CD4-positive, alpha-beta memory T cell (primary cell): Measurements from ENCODE around the gene QPRT. TPM values are rescaled to one million over a fixed set of nuclear protein-coding genes. Genes with fewer than 3 reads are reported as not detected.
"Not testable (repeated sequence)": the region's sequence is repeated elsewhere in the genome, so short reads cannot be mapped to it uniquely, and the experiment has no call there.

Source experiments
- CTCF ChIA-PET: fragments of 350-600 bp; sonication (Branson Sonifier 250); formaldehyde crosslinking; loops from one replicate; lab custom pipeline; 2021; ENCODE audit warnings: inconsistent platforms; ENCODE audit not compliant: partially characterized antibody; lab: Charles Lee
- POLR2A ChIA-PET: fragments of 350-600 bp; sonication (Branson Sonifier 250); formaldehyde crosslinking; loops from one replicate; lab custom pipeline; 2021; ENCODE audit not compliant: partially characterized antibody; lab: Charles Lee
- DNase-seq, 5 donors: peaks; one replicate each; pipeline versions ENCODE4 v3.0.0 to v3.0.0-alpha.2; 2020 to 2022; ENCODE audit warnings: mixed read lengths in 1 of 5
- H3K27ac ChIP-seq: one replicate; pipeline ENCODE4 v1.7.0; 2013; ENCODE audit warnings: low read depth, low read length
- H3K27me3 ChIP-seq: 2 replicates; pipeline ENCODE4 v1.7.0; 2013; ENCODE audit warnings: mild to moderate bottlenecking, low read length, moderate library complexity; ENCODE audit not compliant: insufficient read depth
- H3K36me3 ChIP-seq: 2 replicates; pipeline ENCODE4 v1.7.0; 2013; ENCODE audit warnings: mild to moderate bottlenecking, low read length, moderate library complexity; ENCODE audit not compliant: insufficient read depth
- H3K4me1 ChIP-seq: 2 replicates; pipeline ENCODE4 v1.7.0; 2013; ENCODE audit warnings: mild to moderate bottlenecking, low read length, moderate library complexity; ENCODE audit not compliant: insufficient read depth
- H3K4me3 ChIP-seq, 2 donors: one replicate each; pipeline ENCODE4 v1.7.0; 2013; ENCODE audit warnings: low read length in 2 of 2, mild to moderate bottlenecking in 1 of 2
- H3K9me3 ChIP-seq, 2 donors: one replicate each; pipeline ENCODE4 v1.7.0; 2013; ENCODE audit warnings: low read length in 2 of 2, control low read depth in 1 of 2; ENCODE audit not compliant: control insufficient read depth in 1 of 2
- H3K27ac Mint-ChIP-seq, 7 donors: one replicate each; pipeline ENCODE4 v1.8.0; 2020 to 2021; ENCODE audit warnings: mixed read lengths in 7 of 7, mild to moderate bottlenecking in 6 of 7, inconsistent platforms in 3 of 7, moderate library complexity in 3 of 7
- H3K27me3 Mint-ChIP-seq, 2 donors: one replicate each; pipeline ENCODE4 v1.8.0; 2020 to 2021; ENCODE audit warnings: mixed read lengths in 2 of 2
- H3K36me3 Mint-ChIP-seq, 2 donors: one replicate each; pipeline ENCODE4 v1.8.0; 2020 to 2021; ENCODE audit warnings: mixed read lengths in 2 of 2, inconsistent platforms in 1 of 2, mild to moderate bottlenecking in 1 of 2
- H3K4me1 Mint-ChIP-seq, 4 donors: one replicate each; pipeline ENCODE4 v1.8.0; 2020 to 2021; ENCODE audit warnings: mixed read lengths in 4 of 4, mild to moderate bottlenecking in 1 of 4
- H3K4me3 Mint-ChIP-seq, 8 donors: one replicate each; pipeline ENCODE4 v1.8.0; 2020 to 2021; ENCODE audit warnings: mixed read lengths in 8 of 8, mild to moderate bottlenecking in 7 of 8, moderate library complexity in 6 of 8, inconsistent platforms in 3 of 8
- H3K9me3 Mint-ChIP-seq, 8 donors: one replicate each; pipeline ENCODE4 v1.8.0; 2020 to 2021; ENCODE audit warnings: mixed read lengths in 8 of 8, mild to moderate bottlenecking in 5 of 8, inconsistent platforms in 3 of 8, moderate library complexity in 1 of 8
- intact Hi-C: fragments of 100-400 bp; cut with micrococcal nuclease; formaldehyde crosslinking; loops from one replicate; pipeline ENCODE4 v1.15.1; 2023
- polyA plus RNA-seq, 2 donors: library from polyadenylated mRNA; unstranded; fragments of 300-500 nt; fragmentation: Illumina TruSeq; gene quantifications; one replicate each; pipeline ENCODE4 v1.2.3, GENCODE V29; 2021
- total RNA-seq, 2 experiments: library from RNA; stranded (reverse); gene quantifications; one replicate each; pipeline ENCODE4 v1.2.3, GENCODE V29; 2021

Gene QPRT
- total and polyA plus RNA-seq, 4 experiments from 2014 or later, result 0.53 to 1.1 (median 0.84) TPM

- no peak overlapping the region for H3K27ac ChIP-seq
- Mint-ChIP-seq H3K27me3 (no peaks in the 10 kb centered on the region), H3K9me3 (no peaks in the 10 kb centered on the region), H3K4me1 (peaks cover 7 to 14% (median 9%) of the 10 kb centered on the region in 4 donors), H3K4me3 (no peak overlapping the region), H3K27ac (peak overlapping the region in 1 of 7 donors; percentile 37), H3K36me3 (no peaks in the 10 kb centered on the region)
- CTCF ChIA-PET, result interaction anchor here (2.7 to 12.2 kb wide), 3 partner anchors 9 to 66 kb away, joined by 18 to 172 read pairs (median 26); no protein-coding TSS in a partner anchor
- no peak overlapping the region for H3K4me3 ChIP-seq
- H3K4me1 ChIP-seq, result no peaks in the 10 kb centered on the region
- no peaks in the 10 kb centered on the region for H3K27me3 ChIP-seq
- no peak for DNase-seq
- POLR2A ChIA-PET, result no interaction called here
- intact Hi-C loops, result no loop called here
- H3K9me3 ChIP-seq, result no peaks in the 10 kb centered on the region
- no peaks in the 10 kb centered on the region for H3K36me3 ChIP-seq
Measured at GRCh38 chr16:29719063-29719462, 40.1 kb downstream of the QPRT start.

GRCh38 chr16:29720703-29721102, 41.7 kb downstream of the QPRT start:
- Mint-ChIP-seq H3K36me3 (no peaks in the 10 kb centered on the region), H3K27ac (no peak overlapping the region), H3K4me3 (no peak overlapping the region), H3K9me3 (no peaks in the 10 kb centered on the region), H3K27me3 (no peaks in the 10 kb centered on the region), H3K4me1 (peaks cover 10 to 14% (median 10%) of the 10 kb centered on the region in 4 donors)
- Histone ChIP-seq H3K4me3 (no peak overlapping the region), H3K27me3 (no peaks in the 10 kb centered on the region), H3K9me3 (no peaks in the 10 kb centered on the region), H3K27ac (no peak overlapping the region), H3K4me1 (no peaks in the 10 kb centered on the region), H3K36me3 (no peaks in the 10 kb centered on the region)
- POLR2A ChIA-PET, result interaction anchor here (0.6 to 0.9 kb wide), 2 partner anchors 20 to 51 kb away, joined by 3 to 4 read pairs; no protein-coding TSS in a partner anchor
- intact Hi-C loops, result loop anchor here (1.0 kb wide), 1 partner anchor 20 kb away; no protein-coding TSS in a partner anchor
- CTCF ChIA-PET, result interaction anchor here (0.6 to 12.2 kb wide), 10 partner anchors 8 to 292 kb away, joined by 3 to 172 read pairs (median 5); no protein-coding TSS in a partner anchor
- DNase-seq, result no peak

- CTCF ChIA-PET, result interaction anchor here (0.8 to 12.2 kb wide), 9 partner anchors 9 to 100 kb away, joined by 3 to 172 read pairs (median 7); partner anchors contain the start of gene KIF22
- H3K36me3 Mint-ChIP-seq, H3K27ac ChIP-seq, H3K27me3 ChIP-seq, H3K4me3 ChIP-seq, H3K27me3 Mint-ChIP-seq, H3K36me3 ChIP-seq, H3K4me1 ChIP-seq, H3K9me3 Mint-ChIP-seq, H3K9me3 ChIP-seq: not testable (repeated sequence)
- Mint-ChIP-seq H3K4me1 (peaks cover 10 to 14% (median 10%) of the 10 kb centered on the region in 4 donors), H3K4me3 (peak overlapping the region in 3 of 8 donors; percentile 17 to 38 (median 25)), H3K27ac (peak overlapping the region in 4 of 7 donors; percentile 57 to 80 (median 72))
- intact Hi-C loops, result loop anchor here (1.0 kb wide), 1 partner anchor 21 kb away; no protein-coding TSS in a partner anchor
- DNase-seq, result peak in 4 of 5 donors; percentile 16 to 34 (median 30)
- POLR2A ChIA-PET, result interaction anchor here (0.6 to 1.6 kb wide), 4 partner anchors 19 to 51 kb away, joined by 3 to 7 read pairs (median 4); no protein-coding TSS in a partner anchor
Measured at GRCh38 chr16:29721167-29721879, 42.3 kb downstream of the QPRT start.

GRCh38 chr16:29726845-29727377, 47.9 kb downstream of the QPRT start:
- Mint-ChIP-seq H3K27me3 (no peaks in the 10 kb centered on the region), H3K36me3 (no peaks in the 10 kb centered on the region), H3K9me3 (peaks cover 0 to 2% (median 0%) of the 10 kb centered on the region in 8 donors), H3K4me1 (peaks cover 14 to 22% (median 16%) of the 10 kb centered on the region in 4 donors), H3K4me3 (no peak overlapping the region), H3K27ac (peak overlapping the region in 2 of 7 donors; percentile 6 to 34)
- Histone ChIP-seq H3K4me3 (no peak overlapping the region), H3K27ac (no peak overlapping the region), H3K4me1 (peaks cover 7% of the 10 kb centered on the region), H3K27me3 (no peaks in the 10 kb centered on the region), H3K36me3 (no peaks in the 10 kb centered on the region), H3K9me3 (no peaks in the 10 kb centered on the region)
- intact Hi-C loops, result no loop called here
- POLR2A ChIA-PET, result interaction anchor here (0.5 to 3.9 kb wide), 3 partner anchors 12 to 888 kb away, joined by 3 to 21 read pairs (median 4); partner anchors contain the start of gene KIF22
- no peak for DNase-seq
- CTCF ChIA-PET, result interaction anchor here (1.6 to 9.0 kb wide), 4 partner anchors 8 to 59 kb away, joined by 4 to 53 read pairs (median 36); no protein-coding TSS in a partner anchor

- peaks cover 0 to 3% (median 2%) of the 10 kb centered on the region in 8 donors for H3K9me3 Mint-ChIP-seq
- H3K36me3 Mint-ChIP-seq, result peaks cover 1 to 3% of the 10 kb centered on the region in 2 donors
- intact Hi-C loops, result no loop called here
- H3K27me3 Mint-ChIP-seq, result no peaks in the 10 kb centered on the region
- H3K4me3 Mint-ChIP-seq, result no peak overlapping the region
- peaks cover 12% of the 10 kb centered on the region for H3K4me1 ChIP-seq
- CTCF ChIA-PET, result interaction anchor here (1.3 to 9.0 kb wide), 6 partner anchors 9 to 63 kb away, joined by 3 to 53 read pairs (median 26); partner anchors contain the start of gene KIF22
- peak overlapping the region in 3 of 7 donors; percentile 5 to 77 (median 34) for H3K27ac Mint-ChIP-seq
- no peak for DNase-seq
- no peak overlapping the region for H3K4me3 ChIP-seq
- POLR2A ChIA-PET, result interaction anchor here (1.1 to 3.9 kb wide), 2 partner anchors 11 to 63 kb away, joined by 4 to 21 read pairs; partner anchors contain the start of gene KIF22
- no peaks in the 10 kb centered on the region for H3K9me3 ChIP-seq
- peaks cover 18 to 27% (median 18%) of the 10 kb centered on the region in 4 donors for H3K4me1 Mint-ChIP-seq
- no peaks in the 10 kb centered on the region for H3K27me3 ChIP-seq
- no peaks in the 10 kb centered on the region for H3K36me3 ChIP-seq
- no peak overlapping the region for H3K27ac ChIP-seq
Measured at GRCh38 chr16:29727452-29727851, 48.5 kb downstream of the QPRT start.

- H3K4me1 Mint-ChIP-seq, result peaks cover 17 to 32% (median 21%) of the 10 kb centered on the region in 4 donors
- H3K27ac Mint-ChIP-seq, result peak overlapping the region in 3 of 7 donors; percentile 24 to 66 (median 36)
- ChIA-PET POLR2A (interaction anchor here (1.2 to 8.2 kb wide), 8 partner anchors 9 to 79 kb away, joined by 3 to 91 read pairs (median 6); partner anchors contain the start of genes C16orf54, KIF22 and MAZ), CTCF (interaction anchor here (0.8 to 9.0 kb wide), 21 partner anchors 10 to 119 kb away, joined by 3 to 53 read pairs (median 6); partner anchors contain the start of genes C16orf54, KIF22, MVP and PAGR1)
- Histone ChIP-seq H3K9me3 (no peaks in the 10 kb centered on the region), H3K27ac (no peak overlapping the region), H3K36me3 (no peaks in the 10 kb centered on the region), H3K4me3 (no peak overlapping the region), H3K27me3 (no peaks in the 10 kb centered on the region), H3K4me1 (peaks cover 14% of the 10 kb centered on the region)
- H3K36me3 Mint-ChIP-seq, result peaks cover 1 to 4% of the 10 kb centered on the region in 2 donors
- DNase-seq, result no peak
- intact Hi-C loops, result no loop called here
- H3K9me3 Mint-ChIP-seq, result peaks cover 0 to 6% (median 2%) of the 10 kb centered on the region in 8 donors
- H3K4me3 Mint-ChIP-seq, result peak overlapping the region in 1 of 8 donors; percentile 20
- no peaks in the 10 kb centered on the region for H3K27me3 Mint-ChIP-seq
Measured at GRCh38 chr16:29729116-29729521, 50.1 kb downstream of the QPRT start.
